HEK293 (cell line): ENCODE measurements around the gene SLC35E4.
A peak's percentile ranks its signal among the peaks of the same experiment; 100 is the strongest.

ENCODE experiments used
- CTCF ChIA-PET: fragments of 350-600 bp; formaldehyde crosslinking; extraction: SDS; loops from one replicate; lab custom pipeline; 2021; ENCODE audit warnings: antibody characterized with exemption; lab: Yijun Ruan, JAX
- POLR2A ChIA-PET: fragments of 300-600 bp; formaldehyde crosslinking; extraction: SDS; loops from one replicate; lab custom pipeline; 2020; ENCODE audit warnings: antibody characterized with exemption, inconsistent platforms; lab: Yijun Ruan, JAX
- H3K27ac ChIP-seq: fragments of 200-500 bp; sonication (Bioruptor generic); 2 replicates; pipeline ENCODE4 v1.5.1; 2014; ENCODE audit warnings: low read depth, low read length, control low read depth, inconsistent platforms; ENCODE audit errors: extremely low read depth
- H3K36me3 ChIP-seq, 2 experiments: fragments of 200-500 bp in 1 of 2; sonication (Bioruptor generic) in 1 of 2; 1 replicate in 1 of 2; 2 replicates in 1 of 2; pipeline ENCODE4 v1.5.1; 2014 to 2017; ENCODE audit warnings: inconsistent platforms in 2 of 2, low read length in 2 of 2; ENCODE audit not compliant: control insufficient read depth in 2 of 2, insufficient read depth in 1 of 2
- H3K4me1 ChIP-seq: fragments of 200-500 bp; sonication (Bioruptor generic); 2 replicates; pipeline ENCODE4 v1.5.1; 2014; ENCODE audit warnings: mild to moderate bottlenecking, low read length, inconsistent platforms; ENCODE audit not compliant: control insufficient read depth, insufficient read depth
- H3K4me3 ChIP-seq: 2 replicates; pipeline ENCODE4 v1.5.1; 2011; ENCODE audit warnings: low read depth, mild to moderate bottlenecking, control low read depth, low read length, moderate library complexity
- H3K9me3 ChIP-seq: fragments of 200-500 bp; sonication (Bioruptor generic); 2 replicates; pipeline ENCODE4 v1.5.1; 2014; ENCODE audit warnings: low read depth, low read length, inconsistent platforms; ENCODE audit not compliant: control insufficient read depth, insufficient read depth
- BCL11B ChIP-seq: fragments of 450-650 bp; formaldehyde crosslinking; IDR thresholded peaks from 2 replicates; pipeline ENCODE4 v1.5.1; 2016; ENCODE audit warnings: low read depth, missing biosample characterization, missing genetic modification characterization
- FEZF1 ChIP-seq: fragments of 450-650 bp; formaldehyde crosslinking; IDR thresholded peaks from 2 replicates; pipeline ENCODE4 v1.5.1; 2016; ENCODE audit warnings: missing biosample characterization, missing genetic modification characterization
- GLI4 ChIP-seq: fragments of 450-650 bp; formaldehyde crosslinking; IDR thresholded peaks from 2 replicates; pipeline ENCODE4 v1.5.1; 2016; ENCODE audit warnings: missing biosample characterization, missing genetic modification characterization
- GLIS1 ChIP-seq: fragments of 450-650 bp; formaldehyde crosslinking; IDR thresholded peaks from 2 replicates; pipeline ENCODE4 v1.5.1; 2016; ENCODE audit warnings: missing biosample characterization, missing genetic modification characterization
- KLF8 ChIP-seq: fragments of 450-650 bp; formaldehyde crosslinking; IDR thresholded peaks from 2 replicates; pipeline ENCODE4 v1.5.1; 2016; ENCODE audit warnings: missing biosample characterization, missing genetic modification characterization
- KLF9 ChIP-seq: fragments of 450-650 bp; formaldehyde crosslinking; IDR thresholded peaks from 2 replicates; pipeline ENCODE4 v1.5.1; 2016; ENCODE audit warnings: missing biosample characterization, missing genetic modification characterization, low read depth
- MZF1 ChIP-seq: fragments of 450-650 bp; formaldehyde crosslinking; IDR thresholded peaks from 2 replicates; pipeline ENCODE4 v1.5.1; 2017; ENCODE audit warnings: missing biosample characterization, missing genetic modification characterization, borderline replicate concordance
- PRDM1 ChIP-seq: fragments of 450-650 bp; formaldehyde crosslinking; IDR thresholded peaks from 2 replicates; pipeline ENCODE4; 2016; ENCODE audit warnings: missing biosample characterization, missing genetic modification characterization
- REPIN1 ChIP-seq: fragments of 450-650 bp; formaldehyde crosslinking; IDR thresholded peaks from 2 replicates; pipeline ENCODE4 v1.5.1; 2017; ENCODE audit warnings: missing biosample characterization, missing genetic modification characterization, low read depth
- SETDB1 ChIP-seq: IDR thresholded peaks from one replicate; pipeline ENCODE4 v1.6.1; 2017; ENCODE audit warnings: mild to moderate bottlenecking, low read length, moderate library complexity, mixed read lengths; ENCODE audit not compliant: insufficient read length
- YY2 ChIP-seq: fragments of 450-650 bp; formaldehyde crosslinking; IDR thresholded peaks from 2 replicates; pipeline ENCODE4 v1.5.1; 2016; ENCODE audit warnings: missing biosample characterization, missing genetic modification characterization
- ZFHX2 ChIP-seq: fragments of 450-650 bp; formaldehyde crosslinking; conservative IDR thresholded peaks from 2 replicates; pipeline ENCODE4 v1.5.1; 2016; ENCODE audit warnings: missing biosample characterization, missing genetic modification characterization
- ZFP41 ChIP-seq: fragments of 450-650 bp; formaldehyde crosslinking; IDR thresholded peaks from 2 replicates; pipeline ENCODE4 v1.5.1; 2016; ENCODE audit warnings: missing biosample characterization, missing genetic modification characterization, borderline replicate concordance
- ZFP69B ChIP-seq: fragments of 450-650 bp; formaldehyde crosslinking; IDR thresholded peaks from 2 replicates; pipeline ENCODE4 v1.5.1; 2016; ENCODE audit warnings: missing biosample characterization, missing genetic modification characterization
- ZNF112 ChIP-seq: fragments of 450-650 bp; formaldehyde crosslinking; IDR thresholded peaks from 2 replicates; pipeline ENCODE4 v1.5.0; 2017; ENCODE audit warnings: missing biosample characterization, missing genetic modification characterization
- ZNF157 ChIP-seq: fragments of 450-650 bp; formaldehyde crosslinking; IDR thresholded peaks from 2 replicates; pipeline ENCODE4 v1.5.1; 2016; ENCODE audit warnings: missing biosample characterization, missing genetic modification characterization
- ZNF23 ChIP-seq: fragments of 450-650 bp; formaldehyde crosslinking; IDR thresholded peaks from 2 replicates; pipeline ENCODE4 v1.5.1; 2016; ENCODE audit warnings: missing biosample characterization, missing genetic modification characterization, borderline replicate concordance
- ZNF248 ChIP-seq: fragments of 450-650 bp; formaldehyde crosslinking; IDR thresholded peaks from 2 replicates; pipeline ENCODE4 v1.5.1; 2017; ENCODE audit warnings: missing biosample characterization, missing genetic modification characterization
- ZNF274 ChIP-seq, 2 experiments: fragments of 200-500 bp in 1 of 2; fragments of 450-650 bp in 1 of 2; sonication (Bioruptor generic) in 1 of 2; formaldehyde crosslinking in 1 of 2; IDR thresholded peaks; 2 replicates each; pipeline versions ENCODE4 v1.5.1 to v1.6.1; 2014 to 2016; ENCODE audit warnings: borderline replicate concordance in 1 of 2, inconsistent platforms in 1 of 2, low read length in 1 of 2, missing biosample characterization in 1 of 2, missing genetic modification characterization in 1 of 2
- ZNF394 ChIP-seq: fragments of 450-650 bp; formaldehyde crosslinking; IDR thresholded peaks from 2 replicates; pipeline ENCODE4 v1.5.1; 2016; ENCODE audit warnings: missing biosample characterization, missing genetic modification characterization, mild to moderate bottlenecking, moderate library complexity, borderline replicate concordance
- ZNF416 ChIP-seq: fragments of 450-650 bp; formaldehyde crosslinking; IDR thresholded peaks from 2 replicates; pipeline ENCODE4 v1.5.1; 2016; ENCODE audit warnings: missing biosample characterization, missing genetic modification characterization
- ZNF423 ChIP-seq: fragments of 450-650 bp; formaldehyde crosslinking; IDR thresholded peaks from 2 replicates; pipeline ENCODE4 v1.5.1; 2016; ENCODE audit warnings: missing biosample characterization, missing genetic modification characterization
- ZNF48 ChIP-seq: fragments of 450-650 bp; formaldehyde crosslinking; IDR thresholded peaks from 2 replicates; pipeline ENCODE4 v1.5.1; 2016; ENCODE audit warnings: missing biosample characterization, missing genetic modification characterization
- ZNF488 ChIP-seq: fragments of 450-650 bp; formaldehyde crosslinking; IDR thresholded peaks from 2 replicates; pipeline ENCODE4 v1.5.1; 2016; ENCODE audit warnings: missing biosample characterization, missing genetic modification characterization
- ZNF561 ChIP-seq: fragments of 450-650 bp; IDR thresholded peaks from 2 replicates; pipeline ENCODE4 v1.5.1; 2018; ENCODE audit warnings: missing biosample characterization, missing genetic modification characterization, borderline replicate concordance
- ZNF623 ChIP-seq: fragments of 450-650 bp; formaldehyde crosslinking; IDR thresholded peaks from 2 replicates; pipeline ENCODE4 v1.5.1; 2016; ENCODE audit warnings: missing biosample characterization, missing genetic modification characterization
- ZNF624 ChIP-seq: fragments of 450-650 bp; formaldehyde crosslinking; IDR thresholded peaks from 2 replicates; pipeline ENCODE4 v1.5.1; 2017; ENCODE audit warnings: missing biosample characterization, missing genetic modification characterization
- ZNF677 ChIP-seq: fragments of 450-650 bp; IDR thresholded peaks from 2 replicates; pipeline ENCODE4 v1.5.0; 2018; ENCODE audit warnings: missing biosample characterization, mild to moderate bottlenecking, missing genetic modification characterization, moderate library complexity
- ZNF747 ChIP-seq: fragments of 450-650 bp; formaldehyde crosslinking; IDR thresholded peaks from 2 replicates; pipeline ENCODE4 v1.5.1; 2016; ENCODE audit warnings: missing biosample characterization, missing genetic modification characterization
- ZNF785 ChIP-seq: fragments of 450-650 bp; formaldehyde crosslinking; IDR thresholded peaks from 2 replicates; pipeline ENCODE4 v1.5.1; 2016; ENCODE audit warnings: missing biosample characterization, missing genetic modification characterization
- ZXDB ChIP-seq: fragments of 450-650 bp; formaldehyde crosslinking; IDR thresholded peaks from 2 replicates; pipeline ENCODE4 v1.5.1; 2016; ENCODE audit warnings: missing biosample characterization, missing genetic modification characterization
- TF ChIP-seq, protein P1 (sequence below): fragments of 450-650 bp; formaldehyde crosslinking; IDR thresholded peaks from 2 replicates; pipeline ENCODE4 v1.5.1; 2016; ENCODE audit warnings: missing biosample characterization, missing genetic modification characterization, low read depth
- TF ChIP-seq, protein P2 (sequence below): fragments of 450-650 bp; formaldehyde crosslinking; IDR thresholded peaks from 2 replicates; pipeline ENCODE4 v1.5.1; 2016; ENCODE audit warnings: missing biosample characterization, missing genetic modification characterization

The SLC35E4 gene

DNA sequence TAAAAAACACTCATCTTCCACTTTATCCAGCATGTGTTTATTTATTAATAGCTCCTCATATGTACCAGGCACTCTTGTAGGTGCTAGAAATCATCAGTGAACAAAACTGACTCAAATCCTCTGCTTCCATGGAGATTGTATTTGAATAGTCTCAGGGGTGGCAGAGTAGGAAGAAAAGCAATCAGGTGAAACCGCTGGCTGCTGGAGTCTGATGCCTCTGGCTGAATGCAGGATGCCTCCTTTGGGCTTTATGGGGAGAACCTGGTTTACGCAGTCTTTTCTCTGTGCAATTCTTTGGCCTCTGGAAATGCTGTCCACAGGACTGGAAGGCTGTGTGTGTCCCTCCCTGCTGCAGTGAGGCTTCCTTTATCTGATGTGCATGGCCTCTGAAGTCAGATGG lies 46.2 kb downstream of the SLC35E4 start (continued):
- TF ChIP-seq ZNF623 (tag by site-specific recombination) (no peak), ZFHX2 (no peak), GLIS1 (tag by site-specific recombination) (no peak), GLI4 (no peak), ZNF488 (tag by site-specific recombination) (no peak), ZNF274 (IDR thresholded peaks at IDR 0.05; ENCODE audit: low read length) (no peak), ZNF274 (tag by site-specific recombination; IDR thresholded peaks at IDR 0.05; ENCODE audit: borderline replicate concordance) (no peak), SETDB1 (no peak), MZF1 (tag by site-specific recombination) (no peak), ZNF112 (no peak), ZNF785 (no peak), BCL11B (tag by site-specific recombination) (no peak)

GRCh38 chr22:30685178-30685577 lies 49.6 kb downstream of the SLC35E4 start:
- Histone ChIP-seq H3K4me1 (no peaks in the 10 kb centered on the region), H3K4me3 (no peak overlapping the region), H3K27ac (no peak overlapping the region), H3K9me3 (no peaks in the 10 kb centered on the region), H3K36me3 (no peaks in the 10 kb centered on the region)
- ChIA-PET POLR2A (no interaction called here), CTCF (interaction anchor here (1.1 to 2.9 kb wide), 2 partner anchors 16 to 50 kb away, joined by 3 to 11 read pairs; partner anchors contain the start of gene SLC35E4)
- no peak for TF ChIP-seq ZNF747 (tag by site-specific recombination)
- no peak for TF ChIP-seq ZNF416 (tag by site-specific recombination)
- no peak for TF ChIP-seq YY2 (tag by site-specific recombination)
- 0 out of 2 replicates have a peak, but pooled peaks have one; percentile 12 for TF ChIP-seq ZNF394 (tag by site-specific recombination)
- no peak for TF ChIP-seq FEZF1 (tag by site-specific recombination)
- TF ChIP-seq PRDM1 = no peak
- no peak for TF ChIP-seq ZNF248 (tag by site-specific recombination)
- TF ChIP-seq KLF8 (tag by site-specific recombination) = no peak
- TF ChIP-seq, all 188 proteins: peak for 1

- H3K36me3 ChIP-seq = no peaks in the 10 kb centered on the region
- H3K4me1 ChIP-seq = no peaks in the 10 kb centered on the region
- CTCF ChIA-PET = no interaction called here
- H3K27ac ChIP-seq = no peak overlapping the region
- no peaks in the 10 kb centered on the region for H3K9me3 ChIP-seq
- POLR2A ChIA-PET = no interaction called here
- H3K4me3 ChIP-seq = no peak overlapping the region
- TF ChIP-seq, protein P1, sequence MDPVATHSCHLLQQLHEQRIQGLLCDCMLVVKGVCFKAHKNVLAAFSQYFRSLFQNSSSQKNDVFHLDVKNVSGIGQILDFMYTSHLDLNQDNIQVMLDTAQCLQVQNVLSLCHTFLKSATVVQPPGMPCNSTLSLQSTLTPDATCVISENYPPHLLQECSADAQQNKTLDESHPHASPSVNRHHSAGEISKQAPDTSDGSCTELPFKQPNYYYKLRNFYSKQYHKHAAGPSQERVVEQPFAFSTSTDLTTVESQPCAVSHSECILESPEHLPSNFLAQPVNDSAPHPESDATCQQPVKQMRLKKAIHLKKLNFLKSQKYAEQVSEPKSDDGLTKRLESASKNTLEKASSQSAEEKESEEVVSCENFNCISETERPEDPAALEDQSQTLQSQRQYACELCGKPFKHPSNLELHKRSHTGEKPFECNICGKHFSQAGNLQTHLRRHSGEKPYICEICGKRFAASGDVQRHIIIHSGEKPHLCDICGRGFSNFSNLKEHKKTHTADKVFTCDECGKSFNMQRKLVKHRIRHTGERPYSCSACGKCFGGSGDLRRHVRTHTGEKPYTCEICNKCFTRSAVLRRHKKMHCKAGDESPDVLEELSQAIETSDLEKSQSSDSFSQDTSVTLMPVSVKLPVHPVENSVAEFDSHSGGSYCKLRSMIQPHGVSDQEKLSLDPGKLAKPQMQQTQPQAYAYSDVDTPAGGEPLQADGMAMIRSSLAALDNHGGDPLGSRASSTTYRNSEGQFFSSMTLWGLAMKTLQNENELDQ (tag by site-specific recombination) = no peak
- TF ChIP-seq ZNF48 (tag by site-specific recombination) = no peak
- TF ChIP-seq ZNF423 = no peak
- no peak for TF ChIP-seq ZFP41
- no peak for TF ChIP-seq ZNF23
- TF ChIP-seq ZFP69B (tag by site-specific recombination) = no peak
- TF ChIP-seq ZNF157 = no peak
- no peak for TF ChIP-seq ZNF677 (tag by site-specific recombination)
- TF ChIP-seq, protein P2, sequence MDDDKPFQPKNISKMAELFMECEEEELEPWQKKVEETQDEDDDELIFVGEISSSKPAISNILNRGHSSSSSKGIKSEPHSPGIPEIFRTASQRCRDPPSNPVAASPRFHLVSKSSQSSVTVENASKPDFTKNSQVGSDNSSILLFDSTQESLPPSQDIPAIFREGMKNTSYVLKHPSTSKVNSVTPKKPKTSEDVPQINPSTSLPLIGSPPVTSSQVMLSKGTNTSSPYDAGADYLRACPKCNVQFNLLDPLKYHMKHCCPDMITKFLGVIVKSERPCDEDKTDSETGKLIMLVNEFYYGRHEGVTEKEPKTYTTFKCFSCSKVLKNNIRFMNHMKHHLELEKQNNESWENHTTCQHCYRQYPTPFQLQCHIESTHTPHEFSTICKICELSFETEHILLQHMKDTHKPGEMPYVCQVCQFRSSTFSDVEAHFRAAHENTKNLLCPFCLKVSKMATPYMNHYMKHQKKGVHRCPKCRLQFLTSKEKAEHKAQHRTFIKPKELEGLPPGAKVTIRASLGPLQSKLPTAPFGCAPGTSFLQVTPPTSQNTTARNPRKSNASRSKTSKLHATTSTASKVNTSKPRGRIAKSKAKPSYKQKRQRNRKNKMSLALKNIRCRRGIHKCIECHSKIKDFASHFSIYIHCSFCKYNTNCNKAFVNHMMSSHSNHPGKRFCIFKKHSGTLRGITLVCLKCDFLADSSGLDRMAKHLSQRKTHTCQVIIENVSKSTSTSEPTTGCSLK (tag by site-specific recombination) = no peak
- TF ChIP-seq KLF9 (tag by site-specific recombination) = no peak
- no peak for TF ChIP-seq REPIN1 (tag by site-specific recombination)
- TF ChIP-seq ZXDB = no peak
- no peak for TF ChIP-seq ZNF561 (tag by site-specific recombination)
- no peak for TF ChIP-seq ZNF624 (tag by site-specific recombination)
Observed at GRCh38 chr22:30687358-30687757, 51.8 kb downstream of the SLC35E4 start.
